ENCODE measurements around the gene MAP4K1. TPM values are rescaled to one million over a fixed set of nuclear protein-coding genes. Genes with fewer than 3 reads are reported as not detected.

Gene MAP4K1
- total RNA-seq, 1 experiment from 2014 or later, result 0.56 TPM

- TF ChIP-seq, protein P1, sequence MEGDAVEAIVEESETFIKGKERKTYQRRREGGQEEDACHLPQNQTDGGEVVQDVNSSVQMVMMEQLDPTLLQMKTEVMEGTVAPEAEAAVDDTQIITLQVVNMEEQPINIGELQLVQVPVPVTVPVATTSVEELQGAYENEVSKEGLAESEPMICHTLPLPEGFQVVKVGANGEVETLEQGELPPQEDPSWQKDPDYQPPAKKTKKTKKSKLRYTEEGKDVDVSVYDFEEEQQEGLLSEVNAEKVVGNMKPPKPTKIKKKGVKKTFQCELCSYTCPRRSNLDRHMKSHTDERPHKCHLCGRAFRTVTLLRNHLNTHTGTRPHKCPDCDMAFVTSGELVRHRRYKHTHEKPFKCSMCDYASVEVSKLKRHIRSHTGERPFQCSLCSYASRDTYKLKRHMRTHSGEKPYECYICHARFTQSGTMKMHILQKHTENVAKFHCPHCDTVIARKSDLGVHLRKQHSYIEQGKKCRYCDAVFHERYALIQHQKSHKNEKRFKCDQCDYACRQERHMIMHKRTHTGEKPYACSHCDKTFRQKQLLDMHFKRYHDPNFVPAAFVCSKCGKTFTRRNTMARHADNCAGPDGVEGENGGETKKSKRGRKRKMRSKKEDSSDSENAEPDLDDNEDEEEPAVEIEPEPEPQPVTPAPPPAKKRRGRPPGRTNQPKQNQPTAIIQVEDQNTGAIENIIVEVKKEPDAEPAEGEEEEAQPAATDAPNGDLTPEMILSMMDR (IDR thresholded peaks at IDR 0.05; ENCODE audit: unreplicated experiment), result no peak
- no peaks in the 10 kb centered on the region for H3K27me3 Mint-ChIP-seq (ENCODE audit: insufficient read depth, unreplicated experiment)
- peaks cover 47% of the 10 kb centered on the region for H3K36me3 Mint-ChIP-seq (ENCODE audit: insufficient read depth, unreplicated experiment)
- peak within 1 kb of the TSS; percentile 99 for H3K27ac Mint-ChIP-seq (ENCODE audit: low read depth, unreplicated experiment)
- peak within 1 kb of the TSS; percentile 100 for H3K4me3 Mint-ChIP-seq (ENCODE audit: unreplicated experiment)
- BruUV-seq (replicated peaks), result no TSS peak
- DNase-seq (ENCODE audit: unreplicated experiment), result peak; percentile 99
- intact Hi-C loops (cut with micrococcal nuclease), result loop anchor here (5.0 kb wide), 2 partner anchors 61 to 76 kb away; no protein-coding TSS in a partner anchor
- no peaks in the 10 kb centered on the region for H3K9me3 Mint-ChIP-seq (ENCODE audit: unreplicated experiment)
- CTCF ChIA-PET, result interaction anchor here (0.6 to 6.1 kb wide), 8 partner anchors 16 to 386 kb away, joined by 3 to 46 read pairs (median 3); no protein-coding TSS in a partner anchor
- H3K4me1 Mint-ChIP-seq (ENCODE audit: insufficient read depth, unreplicated experiment), result peaks cover 8% of the 10 kb centered on the region
- POLR2A ChIA-PET, result interaction anchor here (0.5 to 2.9 kb wide), 27 partner anchors 9 to 1543 kb away, joined by 3 to 39 read pairs (median 4); partner anchors contain the start of genes ACTN4, HNRNPL, MRPS12 and NFKBIB
Observed at GRCh38 chr19:38618590-38619360, 1.0 kb upstream of the MAP4K1 start, which contains the start of gene EIF3K. TSS of gene EIF3K (plus strand) at chr19:38619188. CDS start at chr19:38619269, 81 bp downstream.

GRCh38 chr19:38617283-38617763 is 430 bp downstream of the MAP4K1 start:
- intact Hi-C loops (cut with micrococcal nuclease), result loop anchor here (5.0 kb wide), 2 partner anchors 60 to 75 kb away; no protein-coding TSS in a partner anchor
- BruUV-seq (replicated peaks), result no TSS peak
- peaks cover 35% of the 10 kb centered on the region for H3K36me3 Mint-ChIP-seq (ENCODE audit: insufficient read depth, unreplicated experiment)

GRCh38 chr19:38616265-38616664 is 1.5 kb downstream of the MAP4K1 start:
- Mint-ChIP-seq H3K27me3 (ENCODE audit: insufficient read depth, unreplicated experiment) (no peaks in the 10 kb centered on the region), H3K4me3 (ENCODE audit: unreplicated experiment) (no peak overlapping the region)

More at GRCh38 chr19:38617283-38617763, 430 bp downstream of the MAP4K1 start:
- Mint-ChIP-seq H3K4me3 (ENCODE audit: unreplicated experiment) (no peak overlapping the region), H3K9me3 (ENCODE audit: unreplicated experiment) (no peaks in the 10 kb centered on the region), H3K27ac (ENCODE audit: low read depth, unreplicated experiment) (no peak overlapping the region), H3K27me3 (ENCODE audit: insufficient read depth, unreplicated experiment) (no peaks in the 10 kb centered on the region), H3K4me1 (ENCODE audit: insufficient read depth, unreplicated experiment) (peaks cover 8% of the 10 kb centered on the region)
- TF ChIP-seq, protein P1 (IDR thresholded peaks at IDR 0.05; ENCODE audit: unreplicated experiment), result no peak
- CTCF ChIA-PET, result interaction anchor here (0.7 to 6.1 kb wide), 2 partner anchors 18 to 42 kb away, joined by 3 to 46 read pairs; no protein-coding TSS in a partner anchor
- no peak for DNase-seq (ENCODE audit: unreplicated experiment)
- POLR2A ChIA-PET, result interaction anchor here (2.0 to 2.9 kb wide), 2 partner anchors 31 to 73 kb away, joined by 16 to 39 read pairs; partner anchors contain the start of gene ACTN4

More at GRCh38 chr19:38616265-38616664, 1.5 kb downstream of the MAP4K1 start:
- ChIA-PET POLR2A (no interaction called here), CTCF (interaction anchor here (0.6 to 6.1 kb wide), 2 partner anchors 19 to 100 kb away, joined by 4 to 46 read pairs; no protein-coding TSS in a partner anchor)
- intact Hi-C loops (cut with micrococcal nuclease), result loop anchor here (5.0 kb wide), 2 partner anchors 59 to 74 kb away; no protein-coding TSS in a partner anchor
- Mint-ChIP-seq H3K27ac (ENCODE audit: low read depth, unreplicated experiment) (no peak overlapping the region), H3K36me3 (ENCODE audit: insufficient read depth, unreplicated experiment) (peaks cover 25% of the 10 kb centered on the region), H3K4me1 (ENCODE audit: insufficient read depth, unreplicated experiment) (peaks cover 8% of the 10 kb centered on the region), H3K9me3 (ENCODE audit: unreplicated experiment) (no peaks in the 10 kb centered on the region)
- BruUV-seq (replicated peaks), result no TSS peak
- TF ChIP-seq, protein P1 (IDR thresholded peaks at IDR 0.05; ENCODE audit: unreplicated experiment), result no peak
- DNase-seq (ENCODE audit: unreplicated experiment), result no peak
